ENCODE data around the gene TNFRSF1B. TPM values are rescaled to one million over a fixed set of nuclear protein-coding genes. Genes with fewer than 3 reads are reported as not detected.

The TNFRSF1B gene
- polyA plus RNA-seq, 3 donors: 436 to 761 (median 450) TPM

GRCh38 chr1:12140515-12141162 is 26.2 kb upstream of the TNFRSF1B start:
- peaks cover 71% of the 10 kb centered on the region for H3K4me1 Mint-ChIP-seq
- H3K79me2 ChIP-seq (ENCODE audit: insufficient read depth, low read length): no peaks in the 10 kb centered on the region
- WGBS (ENCODE audit: insufficient coverage): 65% methylated on average over 6 of the region's 12 CpGs
- no peaks in the 10 kb centered on the region for H3K27me3 Mint-ChIP-seq (ENCODE audit: low read depth in 3 of 3)
- H3K4me2 ChIP-seq (replicated peaks; ENCODE audit: extremely low read depth, low read length, poor library complexity, severe bottlenecking): peak overlapping the region; percentile 47
- H3K36me3 ChIP-seq (replicated peaks in 1 of 2; ENCODE audit: control insufficient read depth in 1 of 2, insufficient read depth in 2 of 2, low read length in 2 of 2): peaks cover 11 to 26% of the 10 kb centered on the region in 2 donors
- H2AFZ ChIP-seq (ENCODE audit: insufficient read depth, low read depth, low read length, poor library complexity, severe bottlenecking): no peak overlapping the region
- H3K36me3 Mint-ChIP-seq: peaks cover 39% of the 10 kb centered on the region in 2 donors
- peak overlapping the region; percentile 41 for H3K9ac ChIP-seq (ENCODE audit: insufficient read depth, low read length, poor library complexity, severe bottlenecking)
- H3K9me3 ChIP-seq (replicated peaks in 1 of 2; ENCODE audit: control insufficient read depth in 1 of 2, insufficient read depth in 1 of 2, low read length in 2 of 2): no peaks in the 10 kb centered on the region
- TF ChIP-seq CTCF (IDR thresholded peaks at IDR 0.05): no peak
- no peaks in the 10 kb centered on the region for H3K27me3 ChIP-seq (ENCODE audit: control insufficient read depth in 2 of 2, insufficient read depth in 2 of 2, low read length in 2 of 2)
- H3K27ac Mint-ChIP-seq: peak overlapping the region; percentile 82 to 99 (median 89)
- H3K4me1 ChIP-seq (ENCODE audit: control insufficient read depth in 1 of 2, insufficient read depth in 2 of 2, low read length in 2 of 2): peaks cover 65 to 67% of the 10 kb centered on the region in 2 donors
- no peaks in the 10 kb centered on the region for H3K9me3 Mint-ChIP-seq
- DNase-seq: no peak
- H3K4me3 ChIP-seq (replicated peaks in 1 of 3; ENCODE audit: low read depth in 2 of 3, low read length in 3 of 3): peak overlapping the region in 1 of 3 experiments; percentile 31
- H4K20me1 ChIP-seq (ENCODE audit: insufficient read depth, low read length): no peaks in the 10 kb centered on the region
- intact Hi-C loops (cut with micrococcal nuclease): loop anchor here in 1 of 2 donors (5.0 kb wide), 1 partner anchor 37 kb away; no protein-coding TSS in a partner anchor
- H3K27ac ChIP-seq (ENCODE audit: low read depth in 1 of 2, low read length in 2 of 2): peak overlapping the region; percentile 93 to 95
- H3K4me3 Mint-ChIP-seq: peak overlapping the region in 1 of 2 donors; percentile 30

GRCh38 chr1:12141163-12141850 is 25.5 kb upstream of the TNFRSF1B start:
- Mint-ChIP-seq H3K36me3 (peaks cover 35 to 40% of the 10 kb centered on the region in 2 donors), H3K4me1 (peaks cover 75% of the 10 kb centered on the region), H3K4me3 (peak overlapping the region in 1 of 2 donors; percentile 30), H3K9me3 (no peaks in the 10 kb centered on the region), H3K27ac (peak overlapping the region; percentile 82 to 99 (median 95)), H3K27me3 (ENCODE audit: low read depth in 3 of 3) (no peaks in the 10 kb centered on the region)
- intact Hi-C loops (cut with micrococcal nuclease): loop anchor here in 1 of 2 donors (5.0 kb wide), 1 partner anchor 36 kb away; no protein-coding TSS in a partner anchor
- peak overlapping the region; percentile 52 for H3K4me2 ChIP-seq (replicated peaks; ENCODE audit: extremely low read depth, low read length, poor library complexity, severe bottlenecking)
- no peaks in the 10 kb centered on the region for H4K20me1 ChIP-seq (ENCODE audit: insufficient read depth, low read length)
- peak in 2 of 3 donors; percentile 44 to 47 for DNase-seq
- no peak overlapping the region for H2AFZ ChIP-seq (ENCODE audit: insufficient read depth, low read depth, low read length, poor library complexity, severe bottlenecking)
- H3K36me3 ChIP-seq (replicated peaks in 1 of 2; ENCODE audit: control insufficient read depth in 1 of 2, insufficient read depth in 2 of 2, low read length in 2 of 2): peaks cover 10 to 26% of the 10 kb centered on the region in 2 donors
- H3K9ac ChIP-seq (ENCODE audit: insufficient read depth, low read length, poor library complexity, severe bottlenecking): peak overlapping the region; percentile 72
- H3K4me3 ChIP-seq (replicated peaks in 1 of 3; ENCODE audit: low read depth in 2 of 3, low read length in 3 of 3): peak overlapping the region in 1 of 3 experiments; percentile 31
- no peak for TF ChIP-seq CTCF (IDR thresholded peaks at IDR 0.05)
- H3K79me2 ChIP-seq (ENCODE audit: insufficient read depth, low read length): no peaks in the 10 kb centered on the region
- H3K4me1 ChIP-seq (ENCODE audit: control insufficient read depth in 1 of 2, insufficient read depth in 2 of 2, low read length in 2 of 2): peaks cover 72 to 73% of the 10 kb centered on the region in 2 donors
- no peaks in the 10 kb centered on the region for H3K27me3 ChIP-seq (ENCODE audit: control insufficient read depth in 2 of 2, insufficient read depth in 2 of 2, low read length in 2 of 2)
- 60% methylated on average over 16 of the region's 21 CpGs for WGBS (ENCODE audit: insufficient coverage)
- peak overlapping the region; percentile 93 to 95 for H3K27ac ChIP-seq (ENCODE audit: low read depth in 1 of 2, low read length in 2 of 2)
- no peaks in the 10 kb centered on the region for H3K9me3 ChIP-seq (replicated peaks in 1 of 2; ENCODE audit: control insufficient read depth in 1 of 2, insufficient read depth in 1 of 2, low read length in 2 of 2)
